DND-41 (cell line): Measurements from ENCODE around the gene SRRM2.

Experiments
- CTCF ChIP-seq: IDR thresholded peaks from 2 replicates; pipeline ENCODE4 v1.5.1; 2012; ENCODE audit warnings: borderline replicate concordance, low read length, moderate library complexity, mild to moderate bottlenecking; ENCODE audit not compliant: poor library complexity, severe bottlenecking; ENCODE audit errors: extremely low read depth
- EZH2 ChIP-seq: IDR thresholded peaks from 3 replicates; pipeline ENCODE4 v1.6.1; 2012; ENCODE audit warnings: borderline replicate concordance, low read depth, mild to moderate bottlenecking, moderate library complexity, low read length, inconsistent platforms; ENCODE audit not compliant: severe bottlenecking

- TF ChIP-seq CTCF, result no peak
- no peak for TF ChIP-seq EZH2
These were observed 12.6 kb upstream of the SRRM2 start for GRCh38 chr16:2739625-2740430.
